ENCODE results near the gene ZP2.
"Not testable (repeated sequence)": the region's sequence is repeated elsewhere in the genome, so short reads cannot be mapped to it uniquely, and the experiment has no call there.

ZP2 gene

DNA sequence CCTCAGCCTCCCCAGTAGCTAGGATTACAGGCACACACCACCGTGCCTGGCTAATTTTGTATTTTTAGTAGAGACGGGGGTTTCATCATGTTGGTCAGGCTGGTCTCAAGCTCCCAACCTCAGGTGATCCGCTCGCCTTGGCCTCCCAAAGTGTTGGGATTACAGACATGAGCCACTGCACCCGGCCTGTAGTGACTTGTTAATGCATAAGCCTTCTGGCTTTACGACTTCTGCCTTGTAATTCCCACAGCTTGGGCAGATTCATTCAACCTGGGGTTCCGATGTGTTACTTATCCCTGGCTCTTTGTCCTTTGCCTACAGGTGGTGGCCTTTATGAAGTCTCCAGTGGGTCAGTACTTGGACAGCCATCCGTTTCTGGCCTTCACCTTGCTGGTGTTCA lies 41.3 kb downstream of the ZP2 start:
- not testable (repeated sequence) for DNase-seq

- no peak for DNase-seq
These were observed 42.0 kb downstream of the ZP2 start for GRCh38 chr16:21169249-21169981.

DNA sequence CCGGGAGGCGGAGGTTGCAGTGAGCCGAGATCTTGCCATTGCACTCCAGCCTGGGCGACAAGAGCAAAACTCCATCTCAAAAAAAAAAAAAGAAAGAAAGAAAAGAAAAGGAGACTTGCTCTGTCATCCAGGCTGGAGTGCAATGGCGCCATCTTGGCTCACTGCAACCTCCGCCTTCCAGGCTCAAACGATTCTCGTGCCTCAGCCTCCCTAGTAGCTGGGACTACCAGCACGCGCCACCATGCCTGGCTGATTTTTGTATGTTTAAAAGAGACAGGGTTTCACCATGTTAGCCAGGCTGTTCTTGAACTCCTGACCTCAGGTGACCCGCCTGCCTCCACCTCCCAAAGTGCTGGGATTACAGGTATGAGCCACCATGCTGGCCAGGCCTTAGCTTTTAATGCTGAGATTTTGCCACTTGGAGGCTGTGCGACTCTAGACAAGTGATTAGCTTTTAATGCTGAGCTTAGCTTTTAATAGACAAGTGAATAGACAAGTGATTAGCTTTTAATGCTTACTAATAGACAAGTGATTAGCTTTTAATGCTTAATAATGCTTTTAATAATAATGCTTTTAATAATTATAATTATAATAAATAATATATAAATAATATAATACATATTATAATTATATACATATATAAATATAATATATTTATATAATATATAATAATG lies 43.3 kb downstream of the ZP2 start:
- DNase-seq: no peak

DNA sequence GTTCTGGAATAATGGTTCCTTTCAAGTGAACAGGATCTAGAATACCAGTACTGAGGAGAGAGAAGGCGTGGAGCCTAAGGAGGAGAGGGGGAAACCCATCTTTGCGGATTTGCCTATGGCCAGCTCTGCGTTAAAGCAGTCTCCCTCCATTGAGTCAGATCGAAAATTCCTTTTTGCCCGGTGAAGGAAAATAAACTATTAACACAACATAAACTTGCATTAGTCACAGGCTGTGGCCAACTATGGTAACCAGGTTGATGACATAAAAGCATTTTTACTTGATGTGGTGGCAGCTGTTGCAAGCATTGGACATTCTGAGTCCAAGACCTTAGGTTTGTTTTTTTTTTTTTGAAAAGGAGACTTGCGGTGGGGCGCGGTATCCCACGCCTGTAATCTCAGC lies 44.0 kb downstream of the ZP2 start:
- DNase-seq: no peak

DNA sequence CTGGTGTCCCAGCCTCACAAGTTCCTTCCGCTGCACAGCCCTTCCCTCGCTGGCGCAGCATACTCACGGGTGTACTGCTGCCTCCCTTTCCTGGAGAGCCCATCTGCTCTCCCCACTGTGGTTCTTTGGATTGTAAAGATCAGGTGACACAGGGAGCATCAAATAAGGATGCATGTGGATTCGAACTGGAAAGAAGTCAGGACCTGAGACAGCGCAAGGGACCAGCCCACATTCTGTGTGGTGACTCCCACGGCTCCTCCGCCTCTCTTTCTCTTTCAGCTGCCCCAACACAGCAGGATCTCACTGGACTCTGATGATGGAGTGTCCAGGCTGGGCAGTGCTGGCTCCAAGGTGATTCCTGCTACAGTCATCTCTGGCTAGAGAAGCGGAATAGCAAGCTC lies 44.8 kb downstream of the ZP2 start:
- no peak for DNase-seq

DNA sequence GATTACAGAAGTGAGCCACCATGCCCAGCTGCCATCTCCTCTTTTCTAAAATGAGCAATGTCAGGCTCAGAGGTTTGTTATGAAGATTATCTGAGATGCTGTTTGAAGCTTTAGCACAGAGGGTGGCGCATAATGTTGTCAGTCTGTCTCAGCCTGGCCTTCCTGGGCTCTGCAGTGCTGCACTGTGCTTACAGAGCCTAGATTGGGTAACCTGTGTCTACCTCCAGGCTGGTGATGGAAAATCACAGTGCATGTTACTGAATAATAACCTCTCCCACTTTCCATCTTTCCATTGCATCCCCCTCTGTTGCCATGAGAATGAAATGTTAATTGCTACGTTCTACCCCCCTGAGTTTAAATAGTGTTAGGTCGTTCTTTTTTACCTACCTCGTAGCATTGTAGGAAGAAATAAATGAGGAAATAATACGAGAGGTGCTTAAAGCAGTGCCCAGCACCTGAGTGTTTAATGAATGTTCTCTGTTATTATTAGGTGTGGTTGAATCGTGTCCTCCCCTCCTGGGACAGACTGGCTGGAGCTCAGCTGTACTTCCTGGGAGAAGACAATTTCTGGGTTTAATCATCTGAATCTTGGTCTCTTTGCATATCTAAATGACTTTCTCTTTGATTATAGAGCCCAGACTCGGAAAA lies 46.7 kb downstream of the ZP2 start:
- DNase-seq: no peak

DNA sequence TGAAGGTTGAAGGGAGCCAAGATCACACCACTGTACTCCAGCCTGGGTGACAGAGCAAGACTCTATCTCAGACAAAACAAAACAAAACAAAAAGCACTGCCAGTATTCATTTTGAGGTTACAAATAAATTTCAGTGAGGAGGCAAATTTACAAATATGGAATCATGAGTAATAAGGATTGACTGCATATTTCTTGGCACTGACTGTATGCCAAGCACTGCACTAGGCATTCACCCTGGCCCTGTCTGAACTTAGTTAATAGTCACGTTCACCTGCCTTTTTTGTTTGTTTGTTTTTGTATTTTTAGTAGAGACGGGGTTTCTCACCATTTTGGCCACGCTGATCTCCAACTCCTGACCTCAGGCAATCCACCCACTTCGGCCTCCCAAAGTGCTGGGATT lies 47.8 kb downstream of the ZP2 start:
- no peak for DNase-seq

DNA sequence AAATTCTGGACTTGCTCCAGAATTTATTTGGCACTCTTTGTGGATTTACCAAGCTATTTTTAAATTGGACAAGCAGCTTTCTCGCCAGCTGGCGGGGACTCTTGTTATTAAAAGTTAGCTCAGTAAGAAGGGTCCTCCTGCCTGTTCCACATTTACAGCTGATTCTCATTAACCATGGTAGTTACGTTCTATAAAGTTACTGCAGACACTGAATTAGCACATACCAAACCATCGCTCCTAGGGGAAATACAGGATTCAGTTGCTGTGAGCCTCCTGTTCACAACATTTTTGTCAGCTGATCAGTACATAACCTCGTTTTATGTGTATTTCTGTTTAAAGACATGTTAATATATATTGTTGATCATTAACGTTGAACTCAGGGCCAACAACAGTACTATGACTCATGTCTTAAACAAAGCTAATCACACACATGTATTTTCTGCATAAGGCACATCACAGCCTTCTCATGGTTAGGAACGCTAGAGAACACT lies 48.7 kb downstream of the ZP2 start:
- no peak for DNase-seq

DNA sequence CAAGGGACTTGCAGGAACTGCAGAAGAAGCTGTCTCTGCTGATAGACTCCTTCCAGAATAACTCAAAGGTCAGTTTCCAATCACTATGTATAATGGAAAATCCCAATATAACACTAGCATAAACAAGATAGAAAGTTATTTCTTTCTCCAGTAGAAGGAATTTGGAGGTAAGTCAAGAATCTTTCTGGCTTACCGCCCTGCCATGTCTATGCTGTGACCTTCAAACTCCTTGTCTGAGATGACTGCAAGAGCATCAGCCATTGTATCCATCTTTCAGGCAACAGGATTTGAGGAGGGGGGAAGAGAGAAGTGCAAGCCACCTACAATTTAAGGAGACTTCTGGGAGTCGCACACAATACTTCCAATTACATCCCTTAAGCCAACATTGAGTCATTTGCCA lies 50.2 kb downstream of the ZP2 start:
- no peak for DNase-seq

- DNase-seq: no peak
These were observed 51.1 kb downstream of the ZP2 start for GRCh38 chr16:21160276-21160675.

GRCh38 chr16:21159281-21159951 lies 52.0 kb downstream of the ZP2 start:
- no peak for DNase-seq

GRCh38 chr16:21158208-21159110 lies 52.9 kb downstream of the ZP2 start, which contains the start of gene LDAF1:
Gene LDAF1 (plus strand): TSS chr16:21158674. CDS start chr16:21161183, 2,509 bp downstream.
- DNase-seq: peak; percentile 84

DNA sequence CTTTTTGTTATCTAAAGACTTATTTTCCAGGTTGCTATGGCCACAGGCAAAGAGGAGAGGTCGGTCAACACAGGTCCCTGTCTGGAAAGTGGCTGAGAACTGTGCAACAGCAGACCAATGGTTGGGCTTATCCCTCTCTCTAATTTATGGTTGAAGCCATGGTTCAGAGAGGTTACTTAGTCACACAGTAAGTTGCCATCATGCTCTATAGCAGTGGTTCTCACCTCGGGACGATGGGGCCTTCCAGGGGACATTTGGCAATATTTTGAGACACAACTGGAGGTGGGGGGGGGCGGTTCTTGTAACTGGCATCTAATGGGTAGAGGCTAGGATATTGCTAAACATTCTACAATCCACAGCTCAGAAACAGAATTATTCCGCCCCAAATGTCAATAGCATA lies 53.7 kb downstream of the ZP2 start:
- DNase-seq: no peak

GRCh38 chr16:21156767-21157467 lies 54.5 kb downstream of the ZP2 start:
- no peak for DNase-seq

GRCh38 chr16:21156011-21156410 lies 55.4 kb downstream of the ZP2 start:
- not testable (repeated sequence) for DNase-seq

DNA sequence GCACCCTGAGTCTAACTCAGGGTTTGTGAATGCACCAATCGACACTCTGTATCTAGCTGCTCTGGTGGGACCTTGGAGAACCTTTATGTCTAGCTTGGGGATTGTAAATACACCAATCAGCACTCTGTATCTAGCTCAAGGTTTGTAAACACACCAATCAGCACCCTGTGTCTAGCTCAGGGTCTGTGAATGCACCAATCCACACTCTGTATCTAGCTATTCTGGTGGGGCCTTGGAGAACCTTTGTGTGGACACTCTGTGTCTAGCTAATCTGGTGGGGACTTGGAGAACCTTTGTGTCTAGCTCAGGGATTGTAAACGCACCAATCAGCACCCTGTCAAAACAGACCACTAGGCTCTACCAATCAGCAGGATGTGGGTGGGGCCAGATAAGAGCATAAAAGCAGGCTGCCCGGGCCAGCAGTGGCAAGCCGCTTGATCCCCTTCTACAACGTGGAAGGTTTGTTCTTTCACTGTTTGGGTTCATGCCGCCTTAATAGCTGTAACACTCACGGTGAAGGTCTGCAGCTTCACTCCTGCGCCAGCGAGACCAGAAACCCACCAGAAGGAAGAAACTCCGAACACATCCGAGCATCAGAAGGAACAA lies 58.1 kb downstream of the ZP2 start:
- not testable (repeated sequence) for DNase-seq

GRCh38 chr16:21152160-21153030 lies 59.0 kb downstream of the ZP2 start:
- DNase-seq: not testable (repeated sequence)

DNA sequence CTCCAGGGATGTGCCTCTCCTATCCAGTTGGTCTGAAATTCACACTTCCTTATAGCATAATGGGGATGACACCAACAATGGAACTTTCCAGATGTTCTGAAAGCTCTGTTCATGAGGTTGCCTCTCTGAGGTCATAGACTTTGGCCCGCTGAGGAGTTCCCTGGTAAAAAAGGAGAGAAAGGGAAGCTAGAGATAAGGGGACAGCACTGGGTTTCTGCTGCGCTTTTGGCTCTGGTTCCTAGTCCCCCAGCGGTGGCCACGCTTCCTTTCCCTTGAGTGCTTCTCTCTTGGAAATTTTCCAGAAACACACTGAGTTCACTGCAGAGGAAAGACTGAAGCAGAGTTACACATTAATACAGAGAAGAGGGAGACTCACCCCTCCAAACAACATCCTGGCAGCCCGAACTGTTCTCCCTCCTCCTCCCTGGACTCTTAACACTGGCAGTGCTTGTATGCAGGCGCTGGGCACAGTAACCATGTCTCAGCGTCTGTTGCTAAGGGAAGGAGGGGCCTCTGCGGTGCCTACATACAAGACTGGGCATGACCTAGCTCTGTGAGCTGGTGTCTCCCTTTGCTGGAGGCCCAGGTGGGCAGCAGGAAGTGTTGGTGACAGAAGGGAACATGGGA lies 60.9 kb downstream of the ZP2 start, which contains the start of gene DNAH3:
TSS of gene DNAH3 (minus strand) at position 472 of the 627 bp plus-strand sequence. CDS start 527 bp downstream, outside the sequence.
- no peak for DNase-seq
